Activated CD8-positive, alpha-beta memory T cell treated with anti-CD3 and anti-CD28 coated beads for 36 hours (primary cell): ENCODE measurements around the gene TMEM185B. TPM values are rescaled to one million over a fixed set of nuclear protein-coding genes. Genes with fewer than 3 reads are reported as not detected.
"Not testable (repeated sequence)": the region's sequence is repeated elsewhere in the genome, so short reads cannot be mapped to it uniquely, and the experiment has no call there.

Experiments
- CTCF ChIA-PET: fragments of 350-600 bp; sonication (Branson Sonifier 250); formaldehyde crosslinking; loops from one replicate; lab custom pipeline; 2021; ENCODE audit warnings: antibody characterized with exemption; lab: Charles Lee
- POLR2A ChIA-PET: fragments of 350-600 bp; sonication (Branson Sonifier 250); formaldehyde crosslinking; loops from one replicate; lab custom pipeline; 2021; ENCODE audit warnings: antibody characterized with exemption; lab: Charles Lee
- total RNA-seq, 2 experiments: library from RNA; stranded (reverse); gene quantifications; one replicate each; pipeline ENCODE4 v1.2.3, GENCODE V29; 2021

The TMEM185B gene
- 10 to 100 TPM; 30.2 to 32.0 TPM for total RNA-seq

DNA sequence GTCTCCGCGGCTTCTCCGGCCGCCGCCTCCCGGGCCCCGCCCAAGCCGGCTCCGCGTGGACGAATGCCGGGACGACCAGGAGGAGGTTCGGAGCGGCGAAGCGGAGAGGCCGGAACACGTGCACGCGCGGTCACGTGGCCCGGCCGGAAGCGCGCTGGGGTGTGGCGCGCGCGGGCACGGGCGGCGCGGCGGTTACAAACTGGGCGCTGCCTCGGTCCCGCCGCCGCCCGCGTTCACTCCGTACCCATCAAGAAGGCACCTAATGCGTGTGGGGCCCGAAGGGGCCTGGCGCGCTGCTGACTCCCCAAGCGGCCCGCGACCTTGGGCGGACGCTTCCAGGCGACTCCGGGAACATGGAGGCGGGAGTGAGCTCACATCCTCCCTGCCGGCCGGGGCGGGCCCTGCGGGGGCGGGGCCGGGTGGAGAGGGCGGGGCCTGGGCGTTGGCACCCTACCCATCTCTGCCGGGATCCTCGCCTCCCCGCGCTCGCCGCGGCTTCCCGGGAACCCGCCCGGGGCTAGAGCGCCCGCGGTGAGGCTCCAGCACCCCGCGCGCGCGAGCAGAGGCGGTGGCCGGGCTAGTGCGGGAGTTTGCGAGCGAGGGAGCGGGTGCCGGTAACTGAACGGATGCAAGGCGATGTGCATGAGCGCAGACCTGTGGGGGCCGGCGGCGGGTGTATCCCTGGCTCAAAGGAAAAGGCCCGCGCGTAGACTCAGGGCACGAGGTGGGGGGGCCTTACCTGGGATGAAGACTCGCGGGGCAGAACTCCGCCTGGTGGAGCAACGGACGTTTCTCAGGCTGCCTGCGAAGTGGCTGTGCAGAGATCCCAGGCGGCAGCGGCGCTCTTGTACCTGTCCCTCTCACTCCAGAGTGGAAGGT is at the start of gene TMEM185B:
TSS of gene TMEM185B (minus strand) at position 367 of the 879 bp plus-strand sequence. CDS start 424 bp downstream, outside the sequence.
- ChIA-PET POLR2A (interaction anchor here (0.7 to 1.9 kb wide), 5 partner anchors 9 to 465 kb away, joined by 3 to 11 read pairs (median 3); no protein-coding TSS in a partner anchor), CTCF (no interaction called here)

DNA sequence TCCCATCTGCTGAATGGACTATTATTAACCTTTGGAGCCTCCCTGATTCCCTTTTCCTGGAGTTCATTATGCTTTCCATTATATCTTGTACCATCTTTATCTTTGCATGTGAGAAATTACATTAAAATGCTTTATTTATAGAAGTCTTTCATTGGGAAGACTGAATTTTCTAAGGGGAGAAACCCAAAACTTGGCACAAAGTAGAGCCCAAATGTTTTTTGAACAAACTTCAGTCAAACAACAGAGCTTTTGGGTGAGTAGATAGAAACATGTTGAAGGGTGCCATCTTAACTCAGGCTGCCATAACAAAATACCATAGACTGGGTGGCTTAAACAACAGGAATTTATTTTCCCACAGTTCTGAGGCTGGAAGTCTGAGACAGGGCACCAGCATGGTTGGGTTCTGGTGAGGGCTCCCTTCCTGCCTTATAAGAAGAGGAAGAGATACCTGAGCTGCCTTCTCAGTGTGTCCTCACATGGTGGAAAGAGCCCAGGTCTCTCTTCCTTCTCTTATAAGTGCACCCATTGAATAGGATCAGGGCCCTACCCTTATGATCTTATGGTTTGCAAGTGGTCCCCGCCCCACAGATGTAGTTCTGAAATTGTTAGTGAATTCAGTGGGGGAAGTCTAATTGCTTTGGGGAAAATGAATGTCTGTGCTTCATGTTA is 48.6 kb upstream of the TMEM185B start:
- ChIA-PET POLR2A (no interaction called here), CTCF (no interaction called here)

DNA sequence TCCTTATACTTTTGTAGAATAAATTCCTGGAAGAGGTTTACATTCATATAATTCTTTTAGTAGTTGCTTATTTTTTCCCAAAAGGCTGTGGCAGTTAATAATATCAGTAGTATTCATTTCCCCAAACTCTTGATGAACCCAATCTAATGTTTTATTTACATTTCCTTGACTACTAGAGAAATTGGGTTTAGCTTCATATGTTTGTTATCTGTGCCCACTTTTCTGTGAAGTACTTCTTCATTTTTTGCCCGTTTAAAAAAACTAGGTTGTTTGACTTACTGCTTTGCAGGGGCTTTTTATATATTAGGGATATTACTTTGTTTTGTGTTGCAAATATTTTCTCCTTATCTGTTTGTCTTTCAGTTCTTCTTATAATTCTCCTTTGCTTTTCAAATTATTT is 46.6 kb upstream of the TMEM185B start:
- ChIA-PET CTCF (no interaction called here), POLR2A (no interaction called here)

DNA sequence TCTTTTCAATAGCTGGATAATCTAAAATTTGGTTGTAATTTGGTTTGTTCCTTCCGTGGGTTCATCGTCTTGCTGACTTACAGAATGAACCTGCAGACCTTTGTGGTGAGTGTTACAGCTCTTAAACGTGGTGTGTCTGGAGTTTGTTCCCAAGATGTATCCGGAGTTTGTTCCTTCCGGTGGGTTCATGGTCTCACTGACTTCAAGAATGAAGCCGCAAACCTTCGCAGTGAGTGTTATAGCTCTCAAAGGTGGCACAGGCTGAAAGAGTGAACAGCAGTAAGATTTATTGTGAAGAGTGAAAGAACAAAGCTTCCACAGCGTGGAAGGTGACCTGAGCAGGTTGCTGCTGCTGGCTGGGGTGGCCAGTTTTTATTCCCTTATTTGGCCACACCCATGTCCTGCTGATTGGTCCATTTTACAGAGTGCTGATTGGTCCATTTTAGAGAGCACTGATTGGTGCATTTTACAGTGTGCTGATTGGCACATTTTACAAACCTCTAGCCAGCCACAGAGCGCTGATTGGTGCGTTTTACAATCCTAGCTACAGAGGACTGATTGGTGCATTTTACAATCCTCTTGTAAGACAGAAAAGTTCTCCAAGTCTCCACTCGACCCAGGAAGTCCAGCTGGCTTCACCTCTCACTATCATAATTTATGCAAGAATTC is 46.0 kb upstream of the TMEM185B start:
- CTCF ChIA-PET, result no interaction called here
- POLR2A ChIA-PET, result no interaction called here

DNA sequence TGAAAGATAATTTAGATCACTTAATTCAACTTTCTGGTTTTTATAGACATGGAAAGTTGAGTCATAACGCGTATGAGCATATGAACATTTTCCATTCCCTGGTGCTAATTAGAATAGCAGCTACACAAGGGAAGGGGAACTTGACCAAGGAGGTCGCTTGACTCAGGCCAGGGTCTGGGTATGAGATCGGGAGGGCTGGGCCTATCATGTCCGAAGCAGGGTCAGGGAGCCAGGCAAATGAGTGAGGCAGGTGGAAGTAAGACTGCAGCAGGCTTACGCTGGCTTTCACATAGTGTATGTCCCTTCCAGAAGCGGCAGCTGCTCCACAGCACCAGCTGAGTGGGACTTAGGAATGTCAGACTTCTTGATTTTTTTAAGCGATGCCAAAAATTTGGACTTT is 44.1 kb upstream of the TMEM185B start:
- ChIA-PET POLR2A (no interaction called here), CTCF (no interaction called here)

DNA sequence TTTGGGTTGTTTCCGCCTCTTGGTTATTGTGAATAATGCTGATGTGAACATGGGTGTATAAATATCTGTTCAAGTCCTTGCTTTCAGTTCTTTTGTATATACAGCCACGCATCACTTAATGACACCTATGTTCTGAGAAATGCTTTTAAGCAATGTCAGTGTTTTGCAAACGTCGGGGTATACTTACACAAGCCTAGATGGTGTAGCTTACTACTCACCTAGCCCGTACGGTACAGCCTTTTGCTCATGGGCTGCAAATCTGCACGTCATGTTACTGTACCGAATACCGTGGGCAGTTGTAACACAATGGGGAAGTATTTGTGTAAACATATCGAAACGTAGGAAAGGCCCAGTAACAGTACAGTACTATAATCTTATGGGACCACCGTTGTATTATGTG is 41.8 kb upstream of the TMEM185B start:
- CTCF ChIA-PET, result no interaction called here
- POLR2A ChIA-PET, result no interaction called here

DNA sequence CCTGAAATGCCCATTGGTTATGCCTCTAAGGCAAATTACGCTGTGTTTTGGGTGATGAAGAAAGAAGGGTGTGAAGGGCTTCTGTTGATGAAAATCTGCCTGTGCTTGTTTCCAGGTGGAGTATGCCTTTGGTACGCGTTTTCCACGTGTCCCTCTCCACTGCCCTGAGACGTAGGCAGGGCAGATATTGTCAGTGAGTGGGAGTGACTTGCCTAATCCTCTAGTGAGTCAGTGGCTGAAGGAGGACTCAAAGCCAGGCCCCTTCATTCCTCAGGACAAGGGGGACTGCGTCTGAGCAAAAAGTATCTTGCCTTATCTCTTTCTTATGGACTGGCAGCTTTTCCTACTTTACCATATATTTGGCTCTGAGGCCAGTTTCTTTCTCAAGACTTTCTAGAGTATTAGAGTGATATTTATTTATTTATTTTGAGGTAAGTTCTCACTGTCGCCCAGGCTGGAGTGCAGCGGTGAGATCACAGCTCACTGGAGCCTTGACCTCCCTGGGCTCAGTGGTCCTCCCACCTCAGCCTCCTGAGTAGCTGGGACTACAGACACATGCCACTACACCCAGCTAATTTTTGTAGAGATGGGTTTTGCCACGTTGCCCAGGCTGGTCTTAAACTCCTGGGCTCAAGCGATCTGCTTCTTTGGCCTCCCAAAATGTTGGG is 39.7 kb upstream of the TMEM185B start:
- ChIA-PET CTCF (no interaction called here), POLR2A (no interaction called here)

DNA sequence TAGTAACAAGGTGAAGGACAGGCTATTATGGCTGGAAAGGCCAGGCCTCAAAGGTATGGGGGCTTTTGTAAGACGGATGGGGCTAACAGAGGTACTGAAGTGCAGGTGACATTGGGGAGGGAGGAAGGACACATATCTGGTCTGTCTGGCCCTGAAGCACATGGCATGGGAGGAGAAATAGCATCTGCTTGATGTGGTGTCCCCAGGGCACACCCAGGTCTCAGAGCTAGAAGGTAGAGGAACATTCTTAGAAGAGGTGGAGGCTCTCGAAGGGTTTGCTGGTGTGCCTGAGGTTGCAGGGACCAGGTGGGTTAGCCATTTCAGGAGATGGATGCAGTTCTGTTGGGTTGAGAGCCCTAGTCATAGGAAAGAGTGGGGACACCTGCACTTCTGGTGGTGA is 39.0 kb upstream of the TMEM185B start:
- ChIA-PET POLR2A (interaction anchor here (0.6 kb wide), 1 partner anchor 31 kb away, joined by 3 read pairs; no protein-coding TSS in a partner anchor), CTCF (interaction anchor here (1.7 kb wide), 1 partner anchor 51 kb away, joined by 5 read pairs; no protein-coding TSS in a partner anchor)

DNA sequence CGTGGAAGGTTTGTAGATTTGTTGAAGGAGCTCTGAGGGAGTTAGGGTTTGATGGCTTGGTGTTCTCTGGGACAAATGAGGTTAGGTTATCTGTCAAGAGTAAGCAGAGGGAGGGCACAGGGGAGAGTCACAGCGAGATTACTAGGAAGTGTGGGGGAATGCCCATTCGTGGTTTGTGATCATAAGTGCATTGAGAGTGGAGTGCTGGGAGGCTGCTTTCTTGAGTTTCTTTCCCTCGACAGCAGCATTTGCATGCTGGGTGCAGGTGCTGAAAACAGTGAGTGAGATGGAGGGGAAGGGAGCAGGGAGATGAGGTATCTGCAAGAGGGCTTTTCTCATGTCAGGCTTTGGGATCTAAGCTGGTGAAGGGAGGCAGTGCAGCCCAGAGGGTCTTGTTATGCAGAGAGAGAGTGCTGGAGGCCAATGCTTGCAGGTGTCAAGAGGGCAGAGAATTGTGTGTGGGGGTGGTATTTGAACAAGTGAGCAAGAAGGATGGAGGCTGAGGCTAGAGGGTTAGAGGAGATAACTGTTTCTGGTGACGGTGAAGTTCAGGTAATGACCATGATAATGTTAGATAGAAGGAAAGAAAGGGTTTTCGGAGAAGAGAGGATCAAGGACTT is 38.3 kb upstream of the TMEM185B start:
- ChIA-PET CTCF (interaction anchor here (1.7 kb wide), 1 partner anchor 52 kb away, joined by 5 read pairs; no protein-coding TSS in a partner anchor), POLR2A (interaction anchor here (0.6 kb wide), 1 partner anchor 31 kb away, joined by 3 read pairs; no protein-coding TSS in a partner anchor)

DNA sequence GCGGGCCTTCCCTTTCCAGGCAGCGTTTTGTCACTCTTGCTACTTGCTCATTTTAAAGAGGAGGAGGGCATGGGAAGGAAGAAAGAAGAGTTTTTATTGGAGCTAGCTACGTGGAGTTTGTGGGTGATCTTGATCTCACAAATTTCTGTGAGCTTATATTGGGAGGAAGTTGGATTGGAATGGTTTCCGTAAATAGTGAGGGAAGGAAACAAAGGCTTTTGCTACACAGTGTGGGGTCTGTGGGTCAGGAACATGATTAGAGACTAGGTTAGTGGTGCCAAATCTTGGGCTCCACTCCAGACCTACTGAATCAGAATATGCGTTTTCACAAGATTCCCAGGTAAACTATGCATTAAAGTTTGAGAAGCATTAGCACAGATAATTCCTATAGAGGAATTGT is 37.5 kb upstream of the TMEM185B start:
- POLR2A ChIA-PET, result no interaction called here
- CTCF ChIA-PET, result interaction anchor here (1.7 kb wide), 1 partner anchor 52 kb away, joined by 5 read pairs; no protein-coding TSS in a partner anchor

DNA sequence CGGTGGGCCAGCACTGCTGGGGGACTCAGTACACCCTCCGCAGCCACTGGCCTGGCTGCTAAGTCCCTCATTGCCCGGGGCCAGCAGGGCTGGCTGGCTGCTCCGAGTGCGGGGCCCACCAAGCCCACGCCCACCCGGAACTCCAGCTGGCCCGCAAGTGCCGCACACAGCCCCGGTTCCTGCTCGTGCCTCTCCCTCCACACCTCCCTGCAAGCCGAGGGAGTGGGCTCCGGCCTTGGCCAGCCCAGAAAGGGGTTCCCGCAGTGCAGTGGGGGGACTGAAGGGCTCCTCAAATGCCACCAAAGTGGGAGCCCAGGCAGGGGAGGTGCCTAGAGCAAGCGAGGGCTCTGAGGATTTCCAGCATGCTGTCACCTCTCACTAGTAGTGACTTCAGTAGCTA is 36.7 kb upstream of the TMEM185B start:
- CTCF ChIA-PET, POLR2A ChIA-PET: not testable (repeated sequence)

DNA sequence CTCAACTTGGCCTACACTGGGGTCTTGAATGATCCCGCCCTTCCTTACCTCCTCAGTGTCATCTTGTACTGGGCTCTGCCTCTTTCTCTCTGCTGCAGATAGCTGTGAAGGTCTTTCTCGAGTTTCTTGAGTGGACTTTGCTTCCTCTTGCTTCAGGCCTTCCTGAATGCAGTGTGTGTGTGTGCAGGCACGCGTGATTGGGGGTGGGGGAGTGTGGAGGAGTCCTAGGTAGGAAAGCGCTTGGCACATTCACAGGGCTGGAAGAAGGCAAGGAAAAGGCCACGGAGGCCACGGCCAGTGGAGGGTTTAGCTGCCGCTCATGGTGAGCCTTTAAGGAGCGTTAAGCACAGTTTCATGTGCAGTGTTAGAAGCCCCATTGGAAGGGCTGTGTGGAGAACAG is 35.0 kb upstream of the TMEM185B start:
- POLR2A ChIA-PET, result no interaction called here
- CTCF ChIA-PET, result no interaction called here

DNA sequence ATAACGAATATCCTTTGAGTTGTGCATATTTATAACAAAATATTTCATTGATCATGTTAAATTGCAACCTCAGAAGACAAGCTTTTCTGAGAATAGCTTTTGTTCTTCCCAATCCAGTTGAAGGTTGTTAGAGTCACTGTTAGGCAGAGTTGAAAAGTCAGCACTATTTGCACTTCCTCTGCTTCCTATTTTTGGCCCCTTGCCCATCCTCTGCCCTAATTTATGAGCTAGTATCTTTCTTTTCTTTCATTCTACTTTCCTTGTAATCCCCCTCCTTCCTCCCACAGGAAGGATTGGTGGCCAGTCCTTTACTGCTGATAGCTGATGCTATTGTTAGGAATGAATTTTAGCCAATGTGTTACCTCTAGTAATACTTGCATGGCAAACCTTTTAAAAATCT is 34.3 kb upstream of the TMEM185B start:
- POLR2A ChIA-PET, result no interaction called here

DNA sequence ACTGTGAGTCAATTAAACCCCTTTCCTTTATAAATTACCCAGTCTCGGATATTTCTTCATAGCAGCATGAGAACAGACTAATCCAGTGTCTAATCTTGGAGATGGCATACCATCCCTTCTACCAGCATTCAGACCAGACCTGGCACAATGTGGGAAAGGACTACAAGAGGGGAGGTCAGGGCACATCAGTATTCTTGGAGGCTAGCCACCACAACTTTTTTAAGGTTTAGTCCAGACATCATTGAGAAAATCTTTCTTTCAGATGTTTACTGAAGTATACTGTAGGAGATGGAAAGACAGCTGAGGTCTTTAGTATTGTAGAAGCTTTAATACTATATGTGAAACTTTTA is 33.4 kb upstream of the TMEM185B start:
- POLR2A ChIA-PET, result no interaction called here
- CTCF ChIA-PET, result interaction anchor here (1.2 kb wide), 1 partner anchor 27 kb away, joined by 3 read pairs; no protein-coding TSS in a partner anchor

More for the DNA sequence above, 34.3 kb upstream of the TMEM185B start:
- CTCF ChIA-PET, result interaction anchor here (1.2 kb wide), 1 partner anchor 26 kb away, joined by 3 read pairs; no protein-coding TSS in a partner anchor

DNA sequence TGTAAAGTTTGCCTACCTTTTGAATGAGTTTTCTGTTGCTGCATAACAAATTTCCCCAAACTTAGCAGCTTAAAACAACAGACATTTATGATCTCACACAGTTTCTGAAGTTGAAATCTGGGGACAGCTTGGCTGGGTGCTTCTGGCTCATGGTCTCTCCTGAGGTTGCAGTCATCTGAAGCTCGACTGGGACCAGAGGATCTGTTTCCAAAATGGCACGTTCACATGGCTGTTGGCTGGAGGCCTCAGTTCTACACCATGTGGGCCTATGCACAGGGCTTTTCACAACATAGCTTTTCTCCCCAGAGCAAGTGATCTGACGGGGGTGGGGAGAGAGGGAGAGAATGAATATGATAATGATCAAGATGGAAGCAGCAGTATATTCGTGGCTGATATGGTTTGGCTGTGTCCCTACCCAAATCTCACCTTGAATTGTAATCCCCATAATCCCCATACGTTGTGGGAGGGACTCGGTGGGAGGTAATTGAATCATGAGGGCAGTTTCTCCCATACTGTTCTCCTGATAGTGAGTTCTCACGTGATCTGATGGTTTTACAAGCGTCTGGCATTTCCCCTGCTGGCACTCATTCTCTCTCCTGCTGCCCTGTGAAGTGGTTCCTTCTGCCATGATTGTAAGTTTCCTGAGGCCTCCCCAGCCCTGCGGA is 32.9 kb upstream of the TMEM185B start:
- POLR2A ChIA-PET, result no interaction called here

DNA sequence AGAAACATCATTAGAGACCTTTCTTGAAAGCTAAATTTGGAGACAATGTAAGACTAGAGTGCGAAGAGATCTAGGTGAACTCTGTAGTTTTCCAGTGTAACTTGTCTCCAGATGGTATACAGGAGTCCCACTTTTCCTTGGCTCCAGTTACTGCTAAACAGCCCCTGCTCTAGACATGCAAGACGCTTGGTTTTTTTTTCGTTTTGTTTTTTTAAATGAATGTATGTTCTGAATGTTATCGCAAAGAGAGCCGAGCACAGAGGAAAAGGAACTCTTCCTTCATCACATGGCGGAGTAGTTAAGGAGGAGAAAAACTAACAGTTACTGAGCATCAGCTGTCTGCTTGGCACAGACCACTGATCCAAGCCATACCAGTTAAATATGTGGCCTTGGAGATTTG is 31.9 kb upstream of the TMEM185B start:
- CTCF ChIA-PET, result no interaction called here
- POLR2A ChIA-PET, result no interaction called here

More for the DNA sequence above, 32.9 kb upstream of the TMEM185B start:
- CTCF ChIA-PET, result no interaction called here

DNA sequence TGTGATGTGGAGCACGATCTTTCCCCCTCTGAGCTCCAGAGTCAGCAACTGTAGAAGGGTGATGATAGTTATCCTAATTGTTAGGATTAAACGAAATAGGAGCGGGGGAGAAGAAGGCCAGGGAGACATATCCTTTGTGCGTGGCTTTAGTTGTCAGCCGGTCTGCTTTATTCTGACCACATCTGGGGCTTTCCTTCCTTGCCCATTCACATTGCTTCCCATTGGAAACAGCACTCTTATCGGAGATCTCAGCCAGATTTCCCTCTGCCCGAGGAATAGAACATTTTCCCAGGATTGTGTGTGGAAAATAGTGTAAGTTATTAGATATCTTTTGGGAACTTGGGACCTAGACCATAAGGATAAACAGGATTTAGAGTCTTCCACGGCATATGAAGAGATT is 31.0 kb upstream of the TMEM185B start:
- ChIA-PET POLR2A (no interaction called here), CTCF (no interaction called here)
